Choroid plexus epithelial cell (primary cell): Measurements from ENCODE around the gene CCDC127.
A peak's percentile ranks its signal among the peaks of the same experiment; 100 is the strongest.

Experiments
- DNase-seq: peaks from one replicate; pipeline ENCODE4 v3.0.0-alpha.2; 2010; ENCODE audit warnings: low read depth
- H3K4me3 ChIP-seq: 2 replicates; pipeline ENCODE4 v1.5.1; 2011; ENCODE audit warnings: low read depth, mild to moderate bottlenecking, control low read depth, low read length, moderate library complexity
- TF ChIP-seq, protein P1 (sequence below): conservative IDR thresholded peaks from 2 replicates; pipeline ENCODE4 v1.5.1; 2011; ENCODE audit warnings: low read depth, mild to moderate bottlenecking, control low read depth, inconsistent platforms, low read length, moderate library complexity

Gene CCDC127

GRCh38 chr5:196350-196749 is 21.6 kb downstream of the CCDC127 start:
- H3K4me3 ChIP-seq, result no peak overlapping the region
- no peak for DNase-seq
- TF ChIP-seq, protein P1, sequence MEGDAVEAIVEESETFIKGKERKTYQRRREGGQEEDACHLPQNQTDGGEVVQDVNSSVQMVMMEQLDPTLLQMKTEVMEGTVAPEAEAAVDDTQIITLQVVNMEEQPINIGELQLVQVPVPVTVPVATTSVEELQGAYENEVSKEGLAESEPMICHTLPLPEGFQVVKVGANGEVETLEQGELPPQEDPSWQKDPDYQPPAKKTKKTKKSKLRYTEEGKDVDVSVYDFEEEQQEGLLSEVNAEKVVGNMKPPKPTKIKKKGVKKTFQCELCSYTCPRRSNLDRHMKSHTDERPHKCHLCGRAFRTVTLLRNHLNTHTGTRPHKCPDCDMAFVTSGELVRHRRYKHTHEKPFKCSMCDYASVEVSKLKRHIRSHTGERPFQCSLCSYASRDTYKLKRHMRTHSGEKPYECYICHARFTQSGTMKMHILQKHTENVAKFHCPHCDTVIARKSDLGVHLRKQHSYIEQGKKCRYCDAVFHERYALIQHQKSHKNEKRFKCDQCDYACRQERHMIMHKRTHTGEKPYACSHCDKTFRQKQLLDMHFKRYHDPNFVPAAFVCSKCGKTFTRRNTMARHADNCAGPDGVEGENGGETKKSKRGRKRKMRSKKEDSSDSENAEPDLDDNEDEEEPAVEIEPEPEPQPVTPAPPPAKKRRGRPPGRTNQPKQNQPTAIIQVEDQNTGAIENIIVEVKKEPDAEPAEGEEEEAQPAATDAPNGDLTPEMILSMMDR, result no peak

- DNase-seq, result peak; percentile 12
- TF ChIP-seq, protein P1, result peak; percentile 37
- no peak overlapping the region for H3K4me3 ChIP-seq
Measured at GRCh38 chr5:195401-196160, 22.4 kb downstream of the CCDC127 start.

GRCh38 chr5:194603-195209 is 23.2 kb downstream of the CCDC127 start:
- no peak overlapping the region for H3K4me3 ChIP-seq

DNA sequence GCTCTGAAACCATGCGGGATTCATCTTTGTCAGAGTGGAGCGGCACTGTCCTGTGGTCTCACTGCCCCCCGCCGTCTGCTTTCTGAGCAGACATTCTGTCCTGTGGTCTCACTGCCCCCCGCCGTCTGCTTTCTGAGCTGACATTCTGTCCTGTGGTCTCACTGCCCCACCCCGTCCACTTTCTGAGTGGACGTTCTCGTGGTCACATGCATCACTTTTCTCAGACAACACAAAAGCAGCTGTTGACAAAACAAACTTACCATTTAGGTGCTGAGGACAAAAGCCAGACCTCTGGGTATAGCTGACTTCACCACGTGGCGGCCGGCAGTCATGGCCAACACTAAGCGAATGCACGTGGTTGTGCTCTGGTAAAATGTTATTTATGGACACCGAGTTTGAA is 23.9 kb downstream of the CCDC127 start:
- H3K4me3 ChIP-seq, result no peak overlapping the region
- TF ChIP-seq, protein P1, result no peak
- DNase-seq, result no peak

More at GRCh38 chr5:194603-195209, 23.2 kb downstream of the CCDC127 start:
- TF ChIP-seq, protein P1, result no peak
- no peak for DNase-seq

DNA sequence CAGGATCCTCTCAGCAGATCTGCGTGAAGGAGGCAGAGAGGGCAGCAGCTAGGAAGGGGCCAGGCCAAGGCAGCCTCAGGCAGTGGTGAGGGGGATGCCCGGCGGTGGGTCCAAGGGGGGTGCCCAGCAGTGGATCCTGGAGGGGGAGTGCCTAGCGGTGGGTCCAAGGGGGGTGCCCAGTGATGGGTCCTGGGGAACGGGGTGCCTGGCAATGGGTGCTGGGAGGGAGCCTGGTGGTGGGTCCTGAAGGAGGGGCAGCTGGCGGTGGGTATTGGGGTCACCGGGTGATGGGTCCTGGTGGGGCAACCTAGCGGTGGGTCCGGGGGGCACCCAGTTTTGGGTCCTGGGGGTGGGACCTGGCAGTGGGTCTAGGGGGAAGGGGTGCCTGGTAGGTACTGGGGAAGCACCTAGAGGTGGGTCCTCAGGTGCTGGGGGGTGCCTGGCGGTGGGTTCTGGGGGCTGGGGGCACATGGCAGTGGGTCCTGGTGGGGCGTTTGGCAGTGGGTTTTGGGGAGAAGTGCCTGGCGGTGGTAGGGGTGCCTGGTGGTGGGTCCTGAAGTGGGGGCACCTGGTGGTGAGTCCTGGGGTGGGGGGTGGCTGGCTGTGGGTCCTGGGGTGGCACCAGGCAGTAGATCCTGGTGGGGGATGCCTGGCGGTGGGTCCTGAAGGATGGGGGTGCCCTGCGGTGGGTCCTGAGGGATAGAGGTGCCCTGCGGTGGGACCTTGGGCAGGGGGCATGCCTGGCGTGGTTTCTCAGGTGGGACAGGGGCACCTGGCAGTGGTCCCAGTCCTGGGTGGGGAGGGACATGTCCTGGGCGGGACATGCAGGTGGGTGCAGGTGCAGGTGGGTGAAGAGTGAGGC is 24.8 kb downstream of the CCDC127 start:
- DNase-seq, result no peak
- TF ChIP-seq, protein P1, result no peak
- no peak overlapping the region for H3K4me3 ChIP-seq

DNA sequence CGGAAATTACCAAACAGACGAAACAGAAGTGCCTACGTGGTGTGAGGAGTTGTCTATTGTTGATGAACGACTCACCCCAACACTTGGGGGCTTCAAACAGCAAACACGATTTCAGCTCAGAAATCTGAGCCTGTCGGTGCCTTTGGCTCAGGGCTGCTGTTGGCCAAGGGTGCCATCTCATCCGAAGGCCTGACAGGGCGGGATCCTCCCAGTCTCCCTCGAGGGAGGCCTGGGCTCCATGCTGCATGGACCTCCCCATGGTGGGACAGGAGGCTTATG is 25.3 kb downstream of the CCDC127 start:
- TF ChIP-seq, protein P1, result no peak
- H3K4me3 ChIP-seq, result no peak overlapping the region

More for the DNA sequence above, 25.3 kb downstream of the CCDC127 start:
- DNase-seq, result no peak
